Tibial artery (tissue), 4 donors: ENCODE measurements around the gene CARS1.
A peak's percentile ranks its signal among the peaks of the same experiment; 100 is the strongest.

Source experiments
- DNase-seq, 2 donors: peaks; one replicate each; pipeline ENCODE4 v3.0.0-alpha.2; 2019
- H3K27ac ChIP-seq, 2 donors: fragments of 200-600 bp; sonication (generic) in 1 of 2; 1 replicate in 1 of 2; 2 replicates in 1 of 2; pipeline ENCODE4 v1.5.1; 2018 to 2019; ENCODE audit warnings: mild to moderate bottlenecking in 1 of 2
- H3K27me3 ChIP-seq, 2 donors: fragments of 200-600 bp; sonication (generic) in 1 of 2; one replicate each; pipeline versions ENCODE4 v1.5.1 to v1.6.0; 2016 to 2019
- H3K36me3 ChIP-seq, 3 donors: fragments of 200-600 bp; sonication (generic) in 2 of 3; one replicate each; pipeline ENCODE4 v1.5.1; 2016 to 2019; ENCODE audit warnings: mild to moderate bottlenecking in 2 of 3
- H3K4me1 ChIP-seq, 4 donors: fragments of 200-600 bp; sonication (generic) in 2 of 4; 1 replicate in 3 of 4; 2 replicates in 1 of 4; pipeline ENCODE4 v1.5.1; 2016 to 2019
- H3K4me3 ChIP-seq, 2 donors: fragments of 200-600 bp; sonication (generic) in 1 of 2; 1 replicate in 1 of 2; 2 replicates in 1 of 2; pipeline ENCODE4 v1.5.1; 2018 to 2019; ENCODE audit warnings: mild to moderate bottlenecking in 2 of 2
- H3K9me3 ChIP-seq, 3 donors: fragments of 200-600 bp; sonication (generic) in 1 of 3; one replicate each; pipeline ENCODE4 v1.5.1; 2016 to 2019
- intact Hi-C: fragments of 100-400 bp; cut with DNase I; formaldehyde crosslinking; loops from one replicate; pipeline ENCODE4 v1.15.0; 2023; ENCODE audit warnings: low total_unique reads
- TF ChIP-seq, protein P1 (sequence below), 2 experiments: fragments of 200-600 bp in 1 of 2; fragments of 450-650 bp in 1 of 2; IDR thresholded peaks; one replicate each; pipeline ENCODE4 v1.5.1; 2017 to 2019; ENCODE audit warnings: antibody characterized with exemption in 2 of 2, mild to moderate bottlenecking in 1 of 2, moderate library complexity in 1 of 2

The CARS1 gene

DNA sequence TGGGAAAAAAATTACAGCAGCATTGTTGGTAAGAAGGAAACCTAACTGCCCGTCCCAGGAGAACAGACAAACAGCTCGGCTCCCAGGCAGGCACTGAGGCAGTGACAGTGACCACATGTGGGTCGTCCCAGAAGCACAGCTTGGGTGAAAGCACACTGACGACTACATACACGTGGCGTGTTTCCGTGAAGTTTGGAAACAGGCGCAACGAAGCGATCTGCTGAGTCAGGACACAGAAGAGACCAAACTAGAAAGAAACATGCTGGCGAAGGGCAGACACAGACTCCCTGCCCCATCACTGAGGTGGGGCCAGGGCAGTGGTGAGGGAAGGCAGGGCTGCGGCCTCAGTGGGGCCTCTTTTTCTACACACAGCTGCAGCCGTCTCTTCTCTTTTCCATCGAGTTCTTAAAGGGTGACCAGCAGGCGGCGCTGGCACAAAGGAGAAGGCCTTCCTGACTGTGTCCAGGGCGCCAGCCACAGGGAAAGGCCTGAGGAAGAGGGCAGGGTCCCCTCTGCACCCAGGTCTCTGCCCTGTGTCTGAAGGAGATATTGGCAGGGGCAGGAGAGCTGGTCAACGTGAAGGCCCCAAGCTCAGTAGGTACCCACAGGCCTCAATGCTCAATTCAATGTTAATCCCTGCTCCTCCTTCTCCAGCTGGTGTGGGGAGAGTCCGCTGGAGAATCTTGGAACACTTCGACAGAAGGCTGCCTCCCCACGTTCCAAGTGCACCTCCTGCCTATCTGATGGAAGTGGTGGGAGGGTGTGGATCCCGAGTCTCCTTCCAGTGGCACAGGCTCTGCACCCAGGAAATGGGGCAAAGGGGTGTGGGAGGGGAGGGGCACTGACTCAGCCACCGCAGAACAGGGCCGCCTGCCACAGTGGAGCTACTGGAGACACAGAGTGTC is 19.9 kb downstream of the CARS1 start:
- Histone ChIP-seq H3K4me1 (peaks cover 0 to 6% (median under 1%) of the 10 kb centered on the region in 4 donors), H3K36me3 (peaks cover 44 to 91% (median 72%) of the 10 kb centered on the region in 3 donors), H3K27me3 (no peaks in the 10 kb centered on the region), H3K9me3 (no peaks in the 10 kb centered on the region), H3K4me3 (no peak overlapping the region), H3K27ac (no peak overlapping the region)
- peak; percentile 86 to 90 for DNase-seq
- intact Hi-C loops = loop anchor here (2.0 to 5.0 kb wide), 2 partner anchors 56 to 185 kb away; no protein-coding TSS in a partner anchor
- TF ChIP-seq, protein P1, sequence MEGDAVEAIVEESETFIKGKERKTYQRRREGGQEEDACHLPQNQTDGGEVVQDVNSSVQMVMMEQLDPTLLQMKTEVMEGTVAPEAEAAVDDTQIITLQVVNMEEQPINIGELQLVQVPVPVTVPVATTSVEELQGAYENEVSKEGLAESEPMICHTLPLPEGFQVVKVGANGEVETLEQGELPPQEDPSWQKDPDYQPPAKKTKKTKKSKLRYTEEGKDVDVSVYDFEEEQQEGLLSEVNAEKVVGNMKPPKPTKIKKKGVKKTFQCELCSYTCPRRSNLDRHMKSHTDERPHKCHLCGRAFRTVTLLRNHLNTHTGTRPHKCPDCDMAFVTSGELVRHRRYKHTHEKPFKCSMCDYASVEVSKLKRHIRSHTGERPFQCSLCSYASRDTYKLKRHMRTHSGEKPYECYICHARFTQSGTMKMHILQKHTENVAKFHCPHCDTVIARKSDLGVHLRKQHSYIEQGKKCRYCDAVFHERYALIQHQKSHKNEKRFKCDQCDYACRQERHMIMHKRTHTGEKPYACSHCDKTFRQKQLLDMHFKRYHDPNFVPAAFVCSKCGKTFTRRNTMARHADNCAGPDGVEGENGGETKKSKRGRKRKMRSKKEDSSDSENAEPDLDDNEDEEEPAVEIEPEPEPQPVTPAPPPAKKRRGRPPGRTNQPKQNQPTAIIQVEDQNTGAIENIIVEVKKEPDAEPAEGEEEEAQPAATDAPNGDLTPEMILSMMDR (IDR thresholded peaks at IDR 0.05) = peak; percentile 70 to 81

DNA sequence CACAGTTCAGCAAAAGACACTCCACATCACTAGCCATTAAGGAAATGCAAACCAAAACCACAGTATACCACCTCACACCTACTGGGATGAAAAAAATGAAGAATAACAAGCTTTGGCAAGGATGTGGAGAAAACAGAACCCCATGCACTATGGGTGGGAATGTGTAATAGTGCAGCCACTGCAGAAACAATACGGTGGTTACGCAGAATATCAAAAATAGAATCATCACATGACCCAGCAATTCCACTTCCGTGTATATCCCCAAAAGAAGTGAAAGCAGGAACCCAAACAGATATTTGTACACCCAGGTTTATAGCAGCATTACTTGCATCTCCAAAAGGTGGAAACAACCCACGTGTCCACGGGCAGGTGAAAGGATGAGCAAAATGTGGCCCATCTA is 20.8 kb downstream of the CARS1 start:
- intact Hi-C loops = loop anchor here (2.0 to 5.0 kb wide), 2 partner anchors 56 to 186 kb away; no protein-coding TSS in a partner anchor
- no peak for DNase-seq
- H3K4me1 ChIP-seq = no peaks in the 10 kb centered on the region
- H3K9me3 ChIP-seq = no peaks in the 10 kb centered on the region
- TF ChIP-seq, protein P1 (IDR thresholded peaks at IDR 0.05) = no peak
- no peak overlapping the region for H3K27ac ChIP-seq
- no peaks in the 10 kb centered on the region for H3K27me3 ChIP-seq
- H3K4me3 ChIP-seq = no peak overlapping the region
- peaks cover 44 to 89% (median 69%) of the 10 kb centered on the region in 3 donors for H3K36me3 ChIP-seq

DNA sequence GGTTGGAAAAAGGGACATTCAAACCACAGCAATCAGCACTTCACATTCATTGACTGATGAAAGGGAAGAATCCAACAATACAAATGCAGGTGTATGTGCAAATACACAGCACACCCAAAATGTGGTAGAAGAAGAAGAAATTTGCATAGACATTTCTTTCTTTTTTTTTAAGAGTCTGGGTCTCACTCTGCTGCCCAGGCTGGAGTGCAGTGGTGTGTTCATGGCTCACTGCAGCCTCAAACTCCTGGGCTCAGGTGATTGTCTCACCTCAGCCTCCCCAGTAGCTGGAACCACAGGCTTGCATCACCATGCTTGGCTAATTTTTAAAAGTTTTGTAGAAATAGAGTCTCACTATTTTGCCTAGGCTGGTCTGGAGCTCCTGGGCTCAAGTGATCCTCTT is 21.9 kb downstream of the CARS1 start:
- H3K27me3 ChIP-seq = no peaks in the 10 kb centered on the region
- H3K9me3 ChIP-seq = no peaks in the 10 kb centered on the region
- TF ChIP-seq, protein P1 (IDR thresholded peaks at IDR 0.05) = no peak
- peaks cover 44 to 86% (median 60%) of the 10 kb centered on the region in 3 donors for H3K36me3 ChIP-seq
- no peak overlapping the region for H3K4me3 ChIP-seq
- no peak overlapping the region for H3K27ac ChIP-seq
- intact Hi-C loops = loop anchor here (5.0 kb wide), 1 partner anchor 187 kb away; no protein-coding TSS in a partner anchor
- H3K4me1 ChIP-seq = no peaks in the 10 kb centered on the region
- DNase-seq = no peak

DNA sequence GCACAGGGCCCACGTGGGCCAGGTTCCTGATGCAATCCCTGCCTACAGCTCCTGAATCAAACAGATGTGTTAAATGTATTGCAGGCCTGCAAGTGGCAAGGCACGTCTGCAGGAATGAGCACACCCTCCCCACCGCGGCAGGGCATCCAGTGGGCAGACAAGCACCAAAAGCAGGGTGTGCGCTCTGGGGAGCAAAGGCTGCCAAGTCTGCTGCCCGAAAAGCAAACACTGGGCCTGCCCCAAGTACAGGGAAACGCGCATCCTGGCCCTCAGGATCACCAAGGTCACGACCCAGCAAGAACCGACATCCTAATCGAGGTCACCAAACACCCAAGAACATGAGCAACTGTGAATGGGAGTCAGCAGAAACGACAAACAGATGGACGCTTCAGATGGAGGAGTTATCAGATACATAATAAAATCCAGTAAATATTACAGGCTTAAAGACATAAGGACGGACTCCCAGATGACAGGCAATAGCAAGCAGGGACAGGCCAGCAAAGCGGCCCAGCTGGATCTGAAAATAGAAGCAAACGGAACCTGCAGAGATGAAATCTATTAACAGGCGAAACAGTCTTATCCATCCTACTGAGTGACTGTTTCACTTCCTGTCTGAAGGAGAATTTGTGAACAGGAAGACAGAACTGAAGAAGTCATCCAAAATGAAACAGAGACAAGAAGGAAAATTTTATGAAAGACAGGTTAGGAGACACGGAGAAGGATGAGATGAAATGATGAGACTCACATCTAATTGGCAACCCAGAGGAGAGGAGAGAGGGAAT is 26.7 kb downstream of the CARS1 start:
- no peak overlapping the region for H3K27ac ChIP-seq
- no peaks in the 10 kb centered on the region for H3K9me3 ChIP-seq
- no peaks in the 10 kb centered on the region for H3K4me1 ChIP-seq
- H3K27me3 ChIP-seq = no peaks in the 10 kb centered on the region
- no peak for DNase-seq
- intact Hi-C loops = no loop called here
- H3K36me3 ChIP-seq = peaks cover 40 to 86% (median 68%) of the 10 kb centered on the region in 3 donors
- TF ChIP-seq, protein P1 (IDR thresholded peaks at IDR 0.05) = no peak
- no peak overlapping the region for H3K4me3 ChIP-seq

DNA sequence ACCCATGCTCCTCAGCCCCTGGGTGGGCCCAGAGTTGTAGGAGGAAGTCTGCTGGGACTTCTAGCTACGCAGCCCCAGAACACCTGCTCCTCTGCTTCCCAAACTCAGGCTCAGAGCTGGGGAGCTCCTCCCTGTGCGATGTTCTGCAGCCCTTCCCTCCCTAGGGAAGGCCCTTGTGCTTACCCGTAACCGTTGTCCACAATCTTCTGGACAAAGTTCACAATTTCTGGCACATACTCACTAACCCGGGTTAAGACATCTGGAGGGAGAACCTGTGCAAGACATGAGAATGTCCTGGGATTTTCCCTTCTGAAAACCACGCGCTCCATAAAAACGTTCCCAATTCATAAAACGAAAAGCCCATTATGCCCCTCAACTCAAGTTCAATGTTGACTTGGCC is 28.4 kb downstream of the CARS1 start:
- peaks cover 44 to 86% (median 72%) of the 10 kb centered on the region in 3 donors for H3K36me3 ChIP-seq
- no peaks in the 10 kb centered on the region for H3K4me1 ChIP-seq
- no peaks in the 10 kb centered on the region for H3K9me3 ChIP-seq
- no peak overlapping the region for H3K4me3 ChIP-seq
- H3K27me3 ChIP-seq = no peaks in the 10 kb centered on the region
- TF ChIP-seq, protein P1 (IDR thresholded peaks at IDR 0.05) = no peak
- intact Hi-C loops = no loop called here
- no peak for DNase-seq
- H3K27ac ChIP-seq = no peak overlapping the region
